Neutrophil (primary cell): ENCODE data around the gene IFIT3.

Source experiments
- H3K27ac ChIP-seq: fragments of 200-600 bp; sonication (generic); 2 replicates; pipeline ENCODE4 v1.5.1; 2016; ENCODE audit warnings: mild to moderate bottlenecking, moderate library complexity
- H3K27me3 ChIP-seq: fragments of 200-600 bp; sonication (generic); 2 replicates; pipeline ENCODE4 v1.6.0; 2016; ENCODE audit warnings: mild to moderate bottlenecking
- H3K36me3 ChIP-seq: fragments of 200-600 bp; sonication (generic); 2 replicates; pipeline ENCODE4 v1.5.1; 2017
- H3K4me1 ChIP-seq, 2 experiments: fragments of 200-600 bp in 1 of 2; sonication (generic) in 1 of 2; 1 replicate in 1 of 2; 2 replicates in 1 of 2; pipeline versions ENCODE4 v1.5.1 to v1.6.1; 2013 to 2016; ENCODE audit warnings: low read depth in 1 of 2, low read length in 1 of 2, mild to moderate bottlenecking in 1 of 2, moderate library complexity in 1 of 2; ENCODE audit not compliant: control insufficient read depth in 1 of 2, insufficient read depth in 1 of 2
- H3K4me3 ChIP-seq, 2 experiments: fragments of 200-600 bp in 1 of 2; sonication (generic) in 1 of 2; 1 replicate in 1 of 2; 2 replicates in 1 of 2; pipeline ENCODE4 v1.5.1; 2013 to 2016; ENCODE audit warnings: low read depth in 1 of 2, low read length in 1 of 2, mild to moderate bottlenecking in 1 of 2, moderate library complexity in 1 of 2
- H3K9me3 ChIP-seq: fragments of 200-600 bp; sonication (generic); 2 replicates; pipeline ENCODE4 v1.5.1; 2016
- TF ChIP-seq, protein P1 (sequence below): fragments of 200-600 bp; sonication (generic); IDR thresholded peaks from 2 replicates; pipeline ENCODE4 v1.5.1; 2016; ENCODE audit warnings: antibody characterized with exemption

IFIT3 gene

DNA sequence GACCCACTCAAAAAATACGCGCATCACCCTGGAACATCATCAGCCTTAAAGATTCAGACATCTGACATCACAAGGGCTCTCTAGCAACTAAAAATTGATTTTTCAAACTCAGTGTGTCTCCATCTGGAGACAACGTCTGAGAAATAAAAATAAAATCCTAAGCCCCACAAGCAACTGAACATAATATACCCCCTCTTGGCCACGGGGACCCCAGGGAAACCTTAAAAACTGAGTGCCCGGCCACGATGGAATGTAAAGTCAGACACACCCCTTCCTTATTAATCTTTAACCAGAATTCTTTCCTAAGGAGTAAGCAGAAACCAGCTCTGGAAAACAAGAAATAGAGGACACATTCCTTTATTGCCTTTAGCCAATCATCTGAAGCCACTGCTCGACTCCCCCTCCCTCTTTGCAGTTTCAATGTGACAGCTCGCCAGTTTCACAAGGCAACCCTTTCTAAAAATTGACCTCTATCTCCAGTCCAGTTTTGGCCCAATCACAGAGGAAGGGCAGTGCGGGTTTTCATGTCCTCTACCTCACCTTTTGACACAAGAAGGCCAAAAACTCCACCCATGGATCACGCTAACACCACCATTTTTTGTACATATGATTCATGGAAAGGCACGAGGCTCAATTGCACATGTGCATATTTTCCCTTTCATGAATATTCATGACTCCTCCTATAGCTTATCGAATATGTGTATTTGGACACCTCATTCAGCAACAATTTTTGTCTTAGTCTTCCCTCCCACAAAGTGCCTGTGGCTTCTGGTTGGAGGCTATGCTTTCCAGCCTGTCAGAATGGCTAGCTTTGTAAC, 24.2 kb downstream of the IFIT3 start:
- TF ChIP-seq, protein P1, sequence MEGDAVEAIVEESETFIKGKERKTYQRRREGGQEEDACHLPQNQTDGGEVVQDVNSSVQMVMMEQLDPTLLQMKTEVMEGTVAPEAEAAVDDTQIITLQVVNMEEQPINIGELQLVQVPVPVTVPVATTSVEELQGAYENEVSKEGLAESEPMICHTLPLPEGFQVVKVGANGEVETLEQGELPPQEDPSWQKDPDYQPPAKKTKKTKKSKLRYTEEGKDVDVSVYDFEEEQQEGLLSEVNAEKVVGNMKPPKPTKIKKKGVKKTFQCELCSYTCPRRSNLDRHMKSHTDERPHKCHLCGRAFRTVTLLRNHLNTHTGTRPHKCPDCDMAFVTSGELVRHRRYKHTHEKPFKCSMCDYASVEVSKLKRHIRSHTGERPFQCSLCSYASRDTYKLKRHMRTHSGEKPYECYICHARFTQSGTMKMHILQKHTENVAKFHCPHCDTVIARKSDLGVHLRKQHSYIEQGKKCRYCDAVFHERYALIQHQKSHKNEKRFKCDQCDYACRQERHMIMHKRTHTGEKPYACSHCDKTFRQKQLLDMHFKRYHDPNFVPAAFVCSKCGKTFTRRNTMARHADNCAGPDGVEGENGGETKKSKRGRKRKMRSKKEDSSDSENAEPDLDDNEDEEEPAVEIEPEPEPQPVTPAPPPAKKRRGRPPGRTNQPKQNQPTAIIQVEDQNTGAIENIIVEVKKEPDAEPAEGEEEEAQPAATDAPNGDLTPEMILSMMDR = no peak
- no peaks in the 10 kb centered on the region for H3K9me3 ChIP-seq
- no peak overlapping the region for H3K4me3 ChIP-seq
- H3K36me3 ChIP-seq = no peaks in the 10 kb centered on the region
- peaks cover 0 to 1% of the 10 kb centered on the region in 2 experiments for H3K4me1 ChIP-seq
- H3K27ac ChIP-seq = no peak overlapping the region
- H3K27me3 ChIP-seq = peaks cover 27% of the 10 kb centered on the region

DNA sequence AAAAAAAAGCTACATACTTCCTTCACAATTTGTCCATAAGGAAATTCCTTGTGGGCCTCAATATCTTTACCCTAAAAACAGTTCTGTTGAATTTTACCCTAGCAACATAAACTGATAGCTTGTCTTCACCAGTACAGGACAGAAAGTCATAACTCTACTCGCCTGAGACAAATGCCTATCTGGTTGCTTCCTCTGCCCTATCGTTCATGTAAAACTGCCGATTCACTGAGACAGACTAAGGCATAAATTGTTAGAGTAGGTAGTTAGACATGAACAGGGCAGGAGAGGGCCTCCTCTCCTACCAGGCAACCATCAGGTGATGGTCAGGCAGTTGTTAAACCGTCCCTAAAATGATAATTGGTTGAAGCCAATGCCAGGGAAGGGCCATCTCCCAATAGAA, 25.0 kb downstream of the IFIT3 start:
- TF ChIP-seq, protein P1 = no peak
- H3K27ac ChIP-seq = no peak overlapping the region

DNA sequence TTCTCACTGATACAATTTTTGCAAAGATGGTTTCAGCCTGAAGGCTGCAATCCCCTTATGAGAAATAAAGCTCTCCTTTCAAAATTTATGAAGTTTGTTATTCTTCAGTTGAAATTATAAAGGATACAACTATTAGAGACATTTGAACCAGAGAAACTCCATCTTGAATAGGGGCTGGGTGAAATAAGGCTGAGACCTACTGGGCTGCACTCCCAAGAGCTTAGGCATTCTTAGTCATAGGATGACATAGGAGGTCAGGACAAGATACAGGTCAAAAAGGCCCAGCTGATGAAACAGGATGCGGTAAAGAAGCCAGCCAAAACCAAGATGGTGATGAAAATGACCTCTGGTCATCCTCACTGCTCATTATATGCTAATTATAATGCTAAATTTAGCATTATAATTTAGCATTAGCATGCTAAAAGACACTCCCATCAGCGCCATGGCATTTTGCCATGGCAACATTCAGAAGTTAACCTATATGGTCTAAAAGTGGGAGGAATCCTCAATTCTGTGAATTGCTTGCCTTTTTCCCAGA, 27.7 kb downstream of the IFIT3 start:
- no peaks in the 10 kb centered on the region for H3K36me3 ChIP-seq
- no peak overlapping the region for H3K4me3 ChIP-seq
- no peak overlapping the region for H3K27ac ChIP-seq
- H3K9me3 ChIP-seq = no peaks in the 10 kb centered on the region
- H3K27me3 ChIP-seq = peaks cover 1% of the 10 kb centered on the region
- TF ChIP-seq, protein P1 = no peak
- no peaks in the 10 kb centered on the region for H3K4me1 ChIP-seq

More for the DNA sequence above, 25.0 kb downstream of the IFIT3 start:
- Histone ChIP-seq H3K36me3 (no peaks in the 10 kb centered on the region), H3K9me3 (no peaks in the 10 kb centered on the region), H3K4me3 (no peak overlapping the region), H3K4me1 (no peaks in the 10 kb centered on the region), H3K27me3 (peaks cover 24% of the 10 kb centered on the region)

DNA sequence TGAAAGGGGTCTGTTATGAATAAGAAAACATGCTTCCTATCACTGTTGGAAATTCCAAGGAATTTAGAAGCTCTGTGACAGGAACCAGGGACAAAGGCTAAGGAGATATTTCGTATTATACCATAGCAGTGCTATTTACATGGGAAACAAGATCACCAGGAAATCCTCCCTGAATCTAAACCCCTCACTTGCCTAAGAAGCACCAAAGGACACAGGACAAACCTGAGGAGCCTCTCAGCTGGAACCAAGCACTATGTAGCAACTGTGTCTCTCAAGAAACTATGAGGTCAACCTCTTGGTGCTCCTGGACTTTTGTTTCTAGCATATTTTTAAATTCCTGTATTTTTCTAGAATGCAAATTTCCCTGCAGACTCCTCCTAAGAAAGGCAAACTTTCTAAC, 29.3 kb downstream of the IFIT3 start:
- Histone ChIP-seq H3K9me3 (no peaks in the 10 kb centered on the region), H3K4me3 (no peak overlapping the region), H3K27ac (no peak overlapping the region), H3K4me1 (no peaks in the 10 kb centered on the region), H3K36me3 (no peaks in the 10 kb centered on the region), H3K27me3 (no peaks in the 10 kb centered on the region)
- TF ChIP-seq, protein P1 = no peak

DNA sequence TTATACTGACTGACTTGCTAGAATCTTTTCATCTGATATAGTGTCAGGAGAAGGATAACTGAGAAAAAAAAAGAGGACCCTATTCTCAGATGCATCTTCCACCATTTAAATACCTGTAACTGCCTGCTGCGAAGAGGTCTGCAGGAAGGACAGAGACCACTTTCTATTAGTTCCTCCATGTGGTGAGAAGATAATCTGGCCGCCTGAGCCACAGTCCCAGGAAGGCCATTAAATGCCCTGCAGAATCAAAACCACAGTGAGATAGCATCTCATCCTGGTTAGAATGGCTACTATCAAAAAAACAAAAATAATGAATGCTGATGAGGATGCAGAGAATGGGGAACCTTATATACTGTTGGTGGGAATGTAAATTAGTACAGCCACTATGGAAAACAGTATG, 30.2 kb downstream of the IFIT3 start:
- no peak overlapping the region for H3K27ac ChIP-seq
- no peaks in the 10 kb centered on the region for H3K36me3 ChIP-seq
- no peaks in the 10 kb centered on the region for H3K27me3 ChIP-seq
- H3K4me3 ChIP-seq = no peak overlapping the region
- no peaks in the 10 kb centered on the region for H3K9me3 ChIP-seq
- no peaks in the 10 kb centered on the region for H3K4me1 ChIP-seq
- TF ChIP-seq, protein P1 = no peak
